ENCODE measurements around the gene GDPD5. TPM values are rescaled to one million over a fixed set of nuclear protein-coding genes. Genes with fewer than 3 reads are reported as not detected.

Gene GDPD5
- total and polyA plus RNA-seq, 2 donors (not counting 3 experiments of a cell fraction or from before 2014, with no cell fraction given) = 60.2 to 79.2 TPM

- no peak for FAIRE-seq
- CTCF ChIA-PET = interaction anchor here (1.1 to 3.7 kb wide), 5 partner anchors 10 to 57 kb away, joined by 3 to 40 read pairs (median 10); partner anchors contain the start of gene GDPD5
These were observed 58.4 kb downstream of the GDPD5 start for GRCh38 chr11:75467311-75467710.

More at GRCh38 chr11:75467311-75467710, 58.4 kb downstream of the GDPD5 start:
- no peak for DNase-seq (ENCODE audit: low read depth, low spot score)
- Histone ChIP-seq H3K9ac (replicated peaks; ENCODE audit: extremely low read depth, insufficient read depth, low read length) (no peak overlapping the region), H3K9me1 (replicated peaks; ENCODE audit: control insufficient read depth, extremely low read depth, insufficient read depth, low read length) (no peaks in the 10 kb centered on the region), H3K4me2 (ENCODE audit: insufficient read depth, low read length) (no peak overlapping the region), H3K79me2 (ENCODE audit: control insufficient read depth, insufficient read depth, low read length) (no peaks in the 10 kb centered on the region), H3K4me3 (replicated peaks in 1 of 3; ENCODE audit: insufficient read depth in 1 of 3, low read depth in 1 of 3, low read length in 3 of 3) (no peak overlapping the region), H2AFZ (ENCODE audit: low read depth, low read length) (no peak overlapping the region), H4K20me1 (replicated peaks; ENCODE audit: control insufficient read depth, extremely low read depth, insufficient read depth, low read length) (no peaks in the 10 kb centered on the region), H3K27me3 (ENCODE audit: control insufficient read depth in 2 of 2, insufficient read depth in 2 of 2, low read length in 2 of 2) (no peaks in the 10 kb centered on the region), H3K9me3 (replicated peaks; ENCODE audit: control insufficient read depth, insufficient read depth, low read length) (no peaks in the 10 kb centered on the region), H3K4me1 (ENCODE audit: control insufficient read depth, extremely low read depth, insufficient read depth, low read length) (peaks cover 74% of the 10 kb centered on the region), H3K27ac (ENCODE audit: insufficient read depth, low read depth, low read length) (no peak overlapping the region), H3K36me3 (ENCODE audit: control insufficient read depth in 2 of 2, extremely low read depth in 1 of 2, insufficient read depth in 2 of 2, low read length in 2 of 2) (peaks cover 0 to 3% of the 10 kb centered on the region in 2 experiments)
- dilution Hi-C loops (cut with MboI; ENCODE audit: extremely low pct_ligation_motif_present, low sequenced_read_pairs) (no loop called here), intact Hi-C loops (cut with micrococcal nuclease) (loop anchor here (5.0 kb wide), 1 partner anchor 360 kb away; no protein-coding TSS in a partner anchor)
- TF ChIP-seq POLR2A (IDR thresholded peaks at IDR 0.05; ENCODE audit: low read depth, low read length) (no peak), POLR2AphosphoS5 (IDR thresholded peaks at IDR 0.05; ENCODE audit: insufficient read depth, low read depth, low read length) (no peak), MYC (IDR thresholded peaks at IDR 0.05; ENCODE audit: low read depth, low read length) (no peak), EZH2 (IDR thresholded peaks at IDR 0.05; ENCODE audit: borderline replicate concordance, low read depth, low read length, severe bottlenecking) (no peak), MAX (IDR thresholded peaks at IDR 0.05; ENCODE audit: insufficient read depth, insufficient read length) (no peak), FOS (IDR thresholded peaks at IDR 0.05; ENCODE audit: borderline replicate concordance, insufficient read depth, low read length) (no peak), CTCF (IDR thresholded peaks at IDR 0.05; ENCODE audit: extremely low read depth in 1 of 2, insufficient read depth in 1 of 2, low read depth in 1 of 2, low read length in 2 of 2) (no peak), GATA2 (IDR thresholded peaks at IDR 0.05; ENCODE audit: insufficient read depth, insufficient read length, low read depth, low read length) (no peak), JUN (IDR thresholded peaks at IDR 0.05; ENCODE audit: borderline replicate concordance, insufficient read depth, insufficient read length, low read depth) (no peak)
- POLR2A ChIA-PET = no interaction called here
- BruUV-seq (replicated peaks) = no TSS peak

All from endothelial cell of umbilical vein (primary cell).